GOT3 (cell line): ENCODE data around the gene GLYAT.

ENCODE experiments used
- DNase-seq: peaks from one replicate; lab custom pipeline; 2025; ENCODE audit warnings: mixed read lengths; lab: John Stamatoyannopoulos, UW

GLYAT gene

GRCh38 chr11:58731819-58732218 is at the start of gene GLYAT:
GLYAT (minus strand) TSS chr11:58731943; CDS start chr11:58724496, 7,447 bp downstream.
- no peak for DNase-seq

DNA sequence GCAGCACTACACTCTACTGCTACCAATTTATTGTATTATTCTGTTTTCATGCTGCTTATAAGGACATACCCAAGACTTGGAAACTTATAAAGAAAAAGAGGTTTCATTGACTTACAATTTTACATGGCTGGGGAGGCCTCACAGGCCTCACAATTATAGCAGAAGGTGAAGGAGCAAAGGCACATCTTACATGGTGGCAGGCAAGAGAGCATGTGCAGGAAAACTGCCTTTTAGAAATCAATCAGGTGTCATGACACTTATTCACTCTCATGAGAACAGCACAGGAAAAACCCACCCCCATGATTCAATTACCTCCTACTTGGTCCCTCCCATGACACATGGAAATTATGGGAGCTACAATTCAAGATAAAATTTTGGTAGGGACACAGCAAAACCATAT is 49.6 kb upstream of the GLYAT start:
- no peak for DNase-seq

- no peak for DNase-seq
Measured at GRCh38 chr11:58780578-58780977, 48.8 kb upstream of the GLYAT start.

DNA sequence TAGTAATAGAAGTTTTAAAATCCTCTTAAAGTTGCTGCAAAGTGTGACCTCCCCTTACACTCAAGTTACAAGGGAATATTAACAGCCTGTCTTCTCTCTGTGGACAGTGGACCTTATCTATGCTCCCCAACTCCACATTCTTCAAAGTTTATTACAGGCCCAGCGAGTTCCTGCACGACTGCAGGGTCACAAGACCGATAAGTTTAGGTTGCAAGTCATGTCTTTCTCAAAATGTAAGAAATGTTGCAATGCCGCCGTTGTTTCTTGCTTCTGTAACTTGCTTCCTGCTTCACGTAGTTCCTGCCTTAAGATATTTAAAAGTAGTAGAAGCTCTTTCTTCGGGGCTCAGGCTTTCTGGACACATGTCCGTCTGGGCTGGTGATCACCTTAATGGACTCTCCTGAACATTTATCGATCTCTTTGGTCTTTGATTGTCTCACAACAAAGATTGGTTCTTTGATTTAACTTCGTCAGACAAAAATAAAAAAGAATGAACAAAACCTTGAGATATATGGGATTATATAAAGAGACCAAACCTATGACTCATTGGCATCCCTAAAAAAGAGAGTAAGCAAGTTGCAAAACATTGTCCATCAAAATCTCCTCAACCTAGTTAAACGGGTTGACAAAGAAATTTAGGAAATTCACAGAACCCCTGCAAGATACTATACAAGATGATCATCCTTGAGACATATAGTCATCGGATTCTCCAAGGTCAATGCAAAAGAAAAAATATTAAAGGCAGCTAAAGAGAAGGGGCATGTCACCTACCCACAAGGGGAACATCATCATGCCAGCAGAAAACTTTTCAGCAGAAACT is 45.4 kb upstream of the GLYAT start:
- DNase-seq: no peak

- DNase-seq: no peak
Measured at GRCh38 chr11:58775066-58775708, 43.4 kb upstream of the GLYAT start.

- DNase-seq: no peak
Measured at GRCh38 chr11:58774164-58774593, 42.4 kb upstream of the GLYAT start.

DNA sequence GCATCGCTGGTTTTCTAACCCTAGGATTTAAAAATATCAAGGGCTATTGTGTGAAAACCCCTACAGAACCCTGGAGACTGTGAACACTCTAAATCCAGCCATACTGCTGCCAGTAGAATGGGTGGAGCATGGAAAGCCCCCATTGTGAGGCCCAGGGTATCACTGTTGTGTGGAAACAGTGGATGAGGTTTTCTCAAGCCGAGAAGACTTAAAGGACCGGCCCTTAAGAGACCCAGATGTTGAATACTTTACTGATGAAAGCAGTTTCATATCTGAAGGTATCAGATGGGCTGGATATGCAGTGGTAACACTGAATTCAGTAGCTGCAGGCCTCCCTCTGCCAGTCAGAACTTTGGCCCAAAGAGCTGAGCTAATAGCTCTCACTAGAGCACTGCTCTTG is 41.6 kb upstream of the GLYAT start:
- DNase-seq: no peak

DNA sequence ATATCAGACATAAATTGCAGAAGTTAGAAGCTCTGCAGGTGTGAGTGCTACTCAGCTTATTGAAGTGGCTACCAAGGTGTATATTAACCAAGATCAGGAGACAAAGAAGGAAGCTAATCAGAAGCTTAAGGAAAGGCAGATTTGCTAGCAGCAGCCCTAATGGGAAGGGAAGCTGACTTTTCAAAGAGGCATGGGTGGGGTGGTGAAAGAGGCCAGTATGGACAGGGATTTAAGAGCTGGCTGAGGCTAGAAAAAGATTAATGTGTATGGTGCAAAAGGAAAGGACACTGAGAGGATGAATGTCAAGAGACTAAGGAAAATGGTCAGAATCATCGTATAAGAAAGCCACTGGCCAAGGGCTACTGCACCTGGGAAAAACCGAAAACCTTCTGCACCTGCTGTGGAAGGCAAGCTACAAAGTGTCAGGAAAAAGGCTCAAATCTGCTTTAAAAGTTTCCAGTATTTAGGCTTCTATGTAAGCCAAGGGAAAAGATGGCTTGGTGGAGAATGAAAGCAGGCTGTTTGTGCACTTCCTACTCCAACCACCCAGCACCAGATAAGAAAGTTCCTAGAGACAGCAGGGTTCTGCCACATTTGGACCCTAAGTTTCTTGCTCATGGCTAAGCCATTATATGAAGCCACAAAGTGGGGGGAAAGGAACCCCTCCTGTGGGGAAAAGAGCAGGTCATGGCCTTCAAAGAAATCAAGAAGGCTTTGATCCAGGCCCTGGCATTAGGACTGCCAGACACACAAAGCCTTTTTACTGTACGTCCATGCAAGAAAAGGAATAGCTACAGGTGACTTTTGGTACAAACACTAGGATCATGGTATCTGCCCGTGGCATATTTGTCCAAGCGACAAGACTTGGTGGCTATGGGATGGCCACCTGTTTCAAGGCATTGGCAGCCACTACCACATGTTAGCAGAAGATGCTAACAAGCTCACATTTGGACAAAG is 40.9 kb upstream of the GLYAT start:
- no peak for DNase-seq

GRCh38 chr11:58771458-58771855 is 39.7 kb upstream of the GLYAT start:
- DNase-seq: no peak

GRCh38 chr11:58770627-58771457 is 39.1 kb upstream of the GLYAT start:
- no peak for DNase-seq

DNA sequence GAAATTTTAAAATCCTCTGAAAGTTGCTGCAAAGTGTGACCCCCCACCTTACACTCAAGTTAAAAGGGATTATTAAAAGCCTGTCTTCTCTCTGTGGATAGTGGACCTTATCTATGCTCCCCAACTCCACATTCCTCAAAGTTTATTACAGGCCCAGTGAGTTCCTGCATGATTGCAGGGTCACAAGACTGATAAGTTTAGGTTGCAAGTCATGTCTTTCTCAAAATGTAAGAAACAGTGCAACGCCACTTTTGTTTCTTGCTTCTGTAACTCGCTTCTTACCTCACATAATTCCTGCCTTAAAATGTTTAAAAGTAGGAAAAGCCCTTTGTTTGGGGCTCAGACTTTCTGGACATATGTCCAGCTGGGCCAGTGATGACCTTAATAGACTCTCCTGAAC is 38.4 kb upstream of the GLYAT start:
- DNase-seq: no peak

GRCh38 chr11:58769308-58769707 is 37.6 kb upstream of the GLYAT start:
- DNase-seq: no peak

- DNase-seq: no peak
Measured at GRCh38 chr11:58768137-58768536, 36.4 kb upstream of the GLYAT start.

DNA sequence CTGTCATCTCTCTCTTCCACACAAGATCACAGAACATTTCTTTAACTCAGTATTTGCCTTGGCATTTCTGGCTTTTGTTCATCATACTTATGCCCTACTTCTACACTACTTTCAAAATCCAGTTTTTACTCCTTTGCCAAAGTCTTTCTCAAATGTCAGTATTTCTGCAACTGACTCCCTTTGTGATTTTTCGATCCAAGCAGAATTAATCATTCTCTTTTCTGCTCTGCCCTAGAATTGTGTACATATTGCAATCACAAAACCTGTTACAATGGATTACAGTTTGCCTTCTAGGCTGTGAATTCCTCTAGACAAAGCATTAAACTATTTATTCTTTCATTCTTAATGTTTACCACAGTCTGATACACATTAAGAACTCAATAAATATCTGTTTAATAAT is 33.3 kb upstream of the GLYAT start:
- DNase-seq: no peak

- DNase-seq: no peak
Measured at GRCh38 chr11:58763120-58763490, 31.4 kb upstream of the GLYAT start.

GRCh38 chr11:58762284-58763119 is 30.8 kb upstream of the GLYAT start:
- no peak for DNase-seq

DNA sequence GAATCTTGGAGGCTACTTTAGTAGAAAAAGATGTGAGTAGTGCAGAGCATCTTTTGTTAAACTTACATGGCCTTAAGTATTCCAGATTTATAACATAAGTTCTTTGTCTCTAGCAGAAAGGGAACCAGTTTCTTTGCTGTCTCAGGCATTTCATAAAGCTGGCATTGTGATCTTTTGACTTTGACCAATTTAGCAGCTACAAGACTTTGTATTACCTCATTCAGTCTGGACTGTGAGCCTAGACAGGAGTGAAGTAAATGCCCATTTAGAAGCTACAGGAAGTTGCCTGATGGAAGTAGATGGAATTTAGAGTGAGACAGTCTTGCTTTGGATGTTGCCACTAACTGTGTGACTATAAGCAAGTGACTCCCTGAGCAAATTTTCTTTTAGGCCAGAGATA is 25.7 kb upstream of the GLYAT start:
- no peak for DNase-seq

GRCh38 chr11:58745705-58746364 is 14.1 kb upstream of the GLYAT start:
- no peak for DNase-seq

- DNase-seq: no peak
Measured at GRCh38 chr11:58744988-58745704, 13.4 kb upstream of the GLYAT start.
